A549 (cell line): ENCODE data around the gene DPPA5.

Source experiments
- ESRRA ChIP-seq: fragments of 150-350 bp; IDR thresholded peaks from 2 replicates; pipeline ENCODE4 v1.6.1; 2014; ENCODE audit warnings: mild to moderate bottlenecking, low read length, borderline replicate concordance
- MAZ ChIP-seq: fragments of 150-350 bp; IDR thresholded peaks from 2 replicates; pipeline ENCODE4 v1.6.1; 2014; ENCODE audit warnings: antibody characterized with exemption, low read depth, low read length, borderline replicate concordance
- RNF2 ChIP-seq: fragments of 200-600 bp; sonication (generic); IDR thresholded peaks from 2 replicates; pipeline ENCODE4 v1.6.1; 2016; ENCODE audit warnings: low read depth, mild to moderate bottlenecking, antibody characterized with exemption, moderate library complexity, borderline replicate concordance
- TF ChIP-seq, protein P1 (sequence below): fragments of >200 bp; sonication (Bioruptor Twin); formaldehyde crosslinking; IDR thresholded peaks from 3 replicates; pipeline ENCODE4 v1.5.1; 2016

DNA sequence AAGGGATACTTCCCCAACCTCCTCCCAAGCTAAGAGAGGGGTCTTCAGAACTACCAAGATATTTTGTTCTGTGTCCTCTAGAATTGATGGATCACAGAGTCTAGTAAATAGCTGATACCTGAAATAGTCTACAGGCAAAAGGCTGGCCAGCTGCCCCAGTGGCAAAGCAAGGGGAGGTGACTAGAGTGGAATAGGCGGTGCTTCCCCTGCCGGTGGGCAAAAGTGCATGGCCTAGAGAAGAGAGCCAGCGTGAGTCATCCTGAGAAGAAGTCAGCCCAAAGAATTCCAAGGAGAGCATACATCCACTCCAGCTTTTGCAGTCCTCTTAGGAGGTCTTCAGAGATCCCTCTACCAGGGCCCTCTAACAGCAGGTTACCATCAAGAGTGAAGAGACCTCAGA, 14.7 kb downstream of the DPPA5 start:
- no peak for TF ChIP-seq RNF2
- TF ChIP-seq ESRRA, result no peak
- TF ChIP-seq, protein P1, sequence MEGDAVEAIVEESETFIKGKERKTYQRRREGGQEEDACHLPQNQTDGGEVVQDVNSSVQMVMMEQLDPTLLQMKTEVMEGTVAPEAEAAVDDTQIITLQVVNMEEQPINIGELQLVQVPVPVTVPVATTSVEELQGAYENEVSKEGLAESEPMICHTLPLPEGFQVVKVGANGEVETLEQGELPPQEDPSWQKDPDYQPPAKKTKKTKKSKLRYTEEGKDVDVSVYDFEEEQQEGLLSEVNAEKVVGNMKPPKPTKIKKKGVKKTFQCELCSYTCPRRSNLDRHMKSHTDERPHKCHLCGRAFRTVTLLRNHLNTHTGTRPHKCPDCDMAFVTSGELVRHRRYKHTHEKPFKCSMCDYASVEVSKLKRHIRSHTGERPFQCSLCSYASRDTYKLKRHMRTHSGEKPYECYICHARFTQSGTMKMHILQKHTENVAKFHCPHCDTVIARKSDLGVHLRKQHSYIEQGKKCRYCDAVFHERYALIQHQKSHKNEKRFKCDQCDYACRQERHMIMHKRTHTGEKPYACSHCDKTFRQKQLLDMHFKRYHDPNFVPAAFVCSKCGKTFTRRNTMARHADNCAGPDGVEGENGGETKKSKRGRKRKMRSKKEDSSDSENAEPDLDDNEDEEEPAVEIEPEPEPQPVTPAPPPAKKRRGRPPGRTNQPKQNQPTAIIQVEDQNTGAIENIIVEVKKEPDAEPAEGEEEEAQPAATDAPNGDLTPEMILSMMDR, result no peak
- TF ChIP-seq MAZ, result no peak
